SU-DHL-6 (cell line): ENCODE results near the gene TRMT44.

Experiments used
- H2AFZ ChIP-seq: fragments of 200-600 bp; sonication (generic); 2 replicates; pipeline ENCODE4 v1.6.1; 2014; ENCODE audit warnings: low read depth, mild to moderate bottlenecking, moderate library complexity, mixed read lengths, antibody characterized with exemption, low read length; ENCODE audit not compliant: severe bottlenecking
- H3F3A ChIP-seq: fragments of 200-600 bp; shearing (Covaris generic); 2 replicates; pipeline ENCODE4 v1.6.0; 2016; ENCODE audit warnings: antibody characterized with exemption, mild to moderate bottlenecking; ENCODE audit not compliant: insufficient read depth
- H3K27ac ChIP-seq: fragments of 200-600 bp; sonication (generic); 2 replicates; pipeline ENCODE4 v1.5.1; 2016; ENCODE audit warnings: low read depth, mild to moderate bottlenecking, low read length, moderate library complexity, mixed read lengths
- H3K27me3 ChIP-seq: fragments of 200-600 bp; sonication (generic), shearing (Covaris generic); 2 replicates; pipeline ENCODE4 v1.6.0; 2014; ENCODE audit warnings: mild to moderate bottlenecking, low read length
- H3K36me3 ChIP-seq: fragments of 200-600 bp; sonication (generic); 2 replicates; pipeline ENCODE4 v1.6.1; 2014; ENCODE audit warnings: mild to moderate bottlenecking, low read length, mixed read lengths
- H3K4me2 ChIP-seq: fragments of 300-600, 200-600 bp; shearing (Covaris generic), sonication (generic); 2 replicates; pipeline ENCODE4 v1.6.0; 2014; ENCODE audit warnings: low read length, low read depth, mild to moderate bottlenecking; ENCODE audit not compliant: poor library complexity, severe bottlenecking
- H3K4me3 ChIP-seq: fragments of 200-600 bp; sonication (generic); 2 replicates; pipeline ENCODE4 v1.5.1; 2014; ENCODE audit warnings: antibody characterized with exemption, low read length, mild to moderate bottlenecking, mixed read lengths; ENCODE audit not compliant: insufficient read depth, poor library complexity, severe bottlenecking
- H3K79me2 ChIP-seq: fragments of 200-600 bp; sonication (generic); 2 replicates; pipeline ENCODE4 v1.6.1; 2014; ENCODE audit warnings: mild to moderate bottlenecking, low read length, moderate library complexity; ENCODE audit not compliant: insufficient read depth
- H3K9ac ChIP-seq: fragments of 200-600 bp; sonication (generic); 2 replicates; pipeline ENCODE4 v1.7.0; 2014; ENCODE audit warnings: mild to moderate bottlenecking, low read length
- H3K9me2 ChIP-seq: fragments of 200-600 bp; sonication (generic); replicated peaks from 2 replicates; pipeline ENCODE4 v1.6.1; 2014; ENCODE audit warnings: low read length; ENCODE audit not compliant: insufficient read depth
- H3K9me3 ChIP-seq: fragments of 200-600 bp; sonication (generic); 2 replicates; pipeline ENCODE4 v1.6.1; 2014; ENCODE audit warnings: low read length, mixed read lengths; ENCODE audit not compliant: insufficient read depth
- H4K20me1 ChIP-seq: fragments of 200-600 bp; sonication (generic); 2 replicates; pipeline ENCODE4 v1.6.1; 2014; ENCODE audit warnings: low read depth, mild to moderate bottlenecking, antibody characterized with exemption, low read length, moderate library complexity, mixed read lengths
- CTCF ChIP-seq: fragments of 200-600 bp; sonication (generic); IDR thresholded peaks from one replicate; pipeline ENCODE4 v1.5.1; 2017; ENCODE audit warnings: antibody characterized with exemption, mild to moderate bottlenecking, low read length, moderate library complexity; ENCODE audit not compliant: insufficient read depth, poor library complexity, severe bottlenecking
- EZH2phosphoT487 ChIP-seq: fragments of 200-600 bp; sonication (generic), shearing (Covaris generic); conservative IDR thresholded peaks from 2 replicates; pipeline ENCODE4 v1.6.1; 2018; ENCODE audit warnings: mild to moderate bottlenecking, antibody characterized with exemption, low read length, moderate library complexity, mixed read lengths

Gene TRMT44

GRCh38 chr4:8502836-8503585 lies 62.4 kb downstream of the TRMT44 start:
- TF ChIP-seq CTCF = no peak
- no peak for TF ChIP-seq EZH2phosphoT487
- no peak overlapping the region for H3K9ac ChIP-seq

GRCh38 chr4:8503801-8504200 lies 63.2 kb downstream of the TRMT44 start:
- Histone ChIP-seq H4K20me1 (no peaks in the 10 kb centered on the region), H3F3A (no peaks in the 10 kb centered on the region), H3K36me3 (no peaks in the 10 kb centered on the region), H3K79me2 (no peaks in the 10 kb centered on the region), H3K27ac (no peak overlapping the region), H3K4me2 (no peak overlapping the region), H3K9ac (no peak overlapping the region), H2AFZ (no peak overlapping the region), H3K9me2 (no peaks in the 10 kb centered on the region), H3K27me3 (no peaks in the 10 kb centered on the region), H3K4me3 (no peak overlapping the region), H3K9me3 (no peaks in the 10 kb centered on the region)
- TF ChIP-seq CTCF = no peak
- TF ChIP-seq EZH2phosphoT487 = no peak

More at GRCh38 chr4:8502836-8503585, 62.4 kb downstream of the TRMT44 start:
- no peaks in the 10 kb centered on the region for H3K79me2 ChIP-seq
- H3K36me3 ChIP-seq = no peaks in the 10 kb centered on the region
- H3K9me3 ChIP-seq = no peaks in the 10 kb centered on the region
- H3K9me2 ChIP-seq = no peaks in the 10 kb centered on the region
- no peak overlapping the region for H3K4me2 ChIP-seq
- H4K20me1 ChIP-seq = no peaks in the 10 kb centered on the region
- no peak overlapping the region for H2AFZ ChIP-seq
- H3K27me3 ChIP-seq = no peaks in the 10 kb centered on the region
- no peak overlapping the region for H3K4me3 ChIP-seq
- H3F3A ChIP-seq = no peaks in the 10 kb centered on the region
- no peak overlapping the region for H3K27ac ChIP-seq

- Histone ChIP-seq H3K27ac (no peak overlapping the region), H3K27me3 (no peaks in the 10 kb centered on the region), H3K79me2 (no peaks in the 10 kb centered on the region), H3F3A (no peaks in the 10 kb centered on the region), H2AFZ (no peak overlapping the region), H3K4me3 (no peak overlapping the region), H3K9ac (no peak overlapping the region), H3K9me3 (no peaks in the 10 kb centered on the region), H3K36me3 (no peaks in the 10 kb centered on the region), H3K4me2 (no peak overlapping the region), H3K9me2 (no peaks in the 10 kb centered on the region), H4K20me1 (no peaks in the 10 kb centered on the region)
- TF ChIP-seq CTCF (no peak), EZH2phosphoT487 (no peak)
Measured at GRCh38 chr4:8504279-8505007, 63.9 kb downstream of the TRMT44 start.
